Left forelimb (tissue), 1 donor: ENCODE measurements around the gene JAZF1.
"Not testable (repeated sequence)": the region's sequence is repeated elsewhere in the genome, so short reads cannot be mapped to it uniquely, and the experiment has no call there.

Experiments used
- DNase-seq: peaks from one replicate; pipeline ENCODE4 v3.0.0-alpha.2; 2018; ENCODE audit warnings: low spot score

JAZF1 gene

DNA sequence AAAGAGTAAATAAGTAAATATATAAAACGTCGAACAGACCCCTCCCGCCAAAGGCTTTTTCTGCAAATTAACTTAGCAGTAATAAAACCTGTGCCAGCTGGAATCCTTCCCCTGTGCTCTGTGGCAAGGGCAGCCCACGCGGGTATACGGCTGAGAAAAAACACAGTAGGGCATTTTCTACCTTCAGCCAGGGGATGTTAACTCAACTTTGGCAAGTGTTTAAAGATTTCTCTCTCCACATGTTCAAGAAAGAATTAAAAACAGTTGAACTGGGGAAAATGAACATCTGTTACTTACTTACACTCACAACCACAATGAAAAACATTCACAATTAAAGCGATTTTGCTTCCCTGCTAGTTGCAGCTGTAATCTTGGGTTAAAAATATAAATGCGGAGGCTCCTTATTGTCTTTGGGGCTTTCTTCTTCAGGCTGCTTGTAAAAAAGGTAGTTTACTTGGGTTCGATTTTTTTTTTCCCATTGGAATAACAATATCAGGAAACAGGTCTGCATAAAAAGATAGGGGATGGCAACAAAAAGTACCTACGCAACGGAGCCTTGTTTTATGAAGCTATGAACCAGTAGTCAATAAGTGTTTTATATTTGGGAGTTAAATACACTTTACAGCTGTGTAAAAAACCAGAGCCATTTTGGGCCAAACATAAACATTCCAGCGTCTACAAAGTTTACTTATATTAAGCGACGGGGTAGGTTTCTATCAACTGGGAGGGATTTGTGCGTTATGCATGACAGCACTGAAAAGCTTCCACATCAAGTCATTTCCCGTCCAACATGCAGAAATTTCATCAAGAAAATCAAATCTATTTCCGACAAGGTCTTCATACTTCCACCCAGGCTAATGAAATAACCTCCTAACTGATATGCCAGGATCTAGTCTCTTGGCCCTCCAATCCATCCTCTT, 308.0 kb downstream of the JAZF1 start:
- DNase-seq: no peak

DNA sequence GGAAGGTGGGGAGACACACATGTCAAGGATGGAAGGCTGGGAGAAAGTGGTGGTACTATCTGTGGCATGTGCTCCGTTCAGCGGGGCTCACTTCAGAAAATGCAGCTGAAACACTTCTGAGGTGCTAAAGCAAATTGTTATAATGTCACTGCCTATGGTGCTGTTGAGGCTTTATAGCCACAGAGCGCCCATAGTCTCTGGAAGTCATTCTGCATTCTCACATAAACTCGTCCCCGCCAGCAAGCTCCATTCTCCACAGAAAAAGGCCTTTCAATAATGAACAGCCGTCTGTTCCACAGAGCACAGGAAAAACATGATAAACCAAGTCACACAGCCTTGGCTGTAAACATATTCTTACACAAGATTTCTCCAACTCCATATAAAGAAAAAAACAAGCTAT, 308.7 kb downstream of the JAZF1 start:
- DNase-seq: no peak

DNA sequence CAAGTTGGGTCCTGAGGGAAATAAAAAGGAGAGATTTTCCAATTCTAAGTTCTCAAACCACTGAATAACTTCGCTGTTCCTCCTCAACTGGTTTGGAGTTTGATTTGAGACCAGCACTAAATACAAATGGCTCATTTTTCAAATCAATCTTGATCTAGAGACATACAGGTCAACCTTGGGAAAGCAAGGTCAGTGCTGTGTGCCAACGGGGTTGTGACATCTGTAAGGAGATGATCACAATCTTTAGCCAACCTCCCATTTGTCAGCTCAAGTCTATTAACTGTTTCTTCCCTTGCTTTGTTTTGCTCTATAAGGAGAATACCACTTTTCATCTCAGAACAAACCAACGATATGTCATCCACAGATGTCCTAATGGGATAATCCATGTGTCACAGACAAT, 309.5 kb downstream of the JAZF1 start:
- no peak for DNase-seq

DNA sequence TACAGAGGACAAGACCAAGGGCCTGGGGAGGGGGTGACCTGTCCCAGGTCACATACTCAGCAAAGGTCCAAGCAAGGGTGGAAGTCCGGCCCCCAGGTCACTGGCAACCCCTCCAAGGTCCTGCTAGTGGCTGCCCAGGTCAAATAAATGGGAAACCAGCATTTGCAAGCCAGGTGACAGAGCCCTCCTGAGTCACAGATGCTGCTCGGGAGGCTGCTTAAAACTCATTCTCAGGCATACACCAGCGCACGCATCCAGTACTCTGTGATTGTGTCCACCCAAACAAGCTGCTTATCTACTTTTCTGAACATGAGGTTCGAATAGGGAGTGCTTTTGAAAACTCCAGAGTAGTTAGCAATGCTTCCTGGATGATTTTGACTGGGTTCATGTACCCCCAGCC, 310.0 kb downstream of the JAZF1 start:
- DNase-seq: no peak

DNA sequence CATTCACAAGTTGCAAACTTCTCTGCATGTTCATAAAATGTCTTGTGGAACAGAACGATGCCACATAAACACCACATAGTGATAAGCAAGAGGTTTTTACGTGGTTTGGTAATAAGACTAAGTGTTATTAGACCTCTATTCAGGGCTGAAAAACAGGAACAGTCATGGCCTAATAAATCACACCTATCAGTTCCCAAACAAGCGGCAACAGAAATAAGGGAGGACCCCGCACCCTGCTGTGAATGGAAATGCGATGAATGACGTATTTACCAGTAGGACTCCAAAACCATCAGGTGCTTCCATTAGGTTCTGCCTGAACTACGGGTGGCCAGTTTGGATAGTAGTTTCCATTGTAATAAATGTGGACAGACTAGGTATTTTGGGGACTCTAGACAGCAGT, 311.5 kb downstream of the JAZF1 start:
- no peak for DNase-seq

DNA sequence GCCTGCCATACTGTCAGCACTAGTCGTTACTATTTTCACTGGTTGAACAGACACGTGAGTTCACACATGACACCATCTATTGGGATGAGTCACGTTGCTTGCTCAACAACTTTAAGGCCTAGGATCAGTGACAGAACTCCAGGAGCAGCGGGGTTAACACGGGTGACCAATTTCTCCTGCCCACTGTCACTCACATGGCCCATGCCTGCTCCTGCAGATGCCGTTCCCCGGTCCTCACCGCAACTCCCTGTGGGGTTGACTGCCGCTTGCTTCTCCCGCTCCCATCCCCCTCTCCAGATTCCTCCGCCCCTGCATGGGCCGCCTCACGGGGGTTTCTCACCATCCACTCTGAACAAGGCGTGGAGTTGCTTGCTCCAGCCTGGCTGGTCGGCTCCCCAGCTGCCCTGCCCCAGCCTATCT, 312.5 kb downstream of the JAZF1 start:
- DNase-seq: no peak

DNA sequence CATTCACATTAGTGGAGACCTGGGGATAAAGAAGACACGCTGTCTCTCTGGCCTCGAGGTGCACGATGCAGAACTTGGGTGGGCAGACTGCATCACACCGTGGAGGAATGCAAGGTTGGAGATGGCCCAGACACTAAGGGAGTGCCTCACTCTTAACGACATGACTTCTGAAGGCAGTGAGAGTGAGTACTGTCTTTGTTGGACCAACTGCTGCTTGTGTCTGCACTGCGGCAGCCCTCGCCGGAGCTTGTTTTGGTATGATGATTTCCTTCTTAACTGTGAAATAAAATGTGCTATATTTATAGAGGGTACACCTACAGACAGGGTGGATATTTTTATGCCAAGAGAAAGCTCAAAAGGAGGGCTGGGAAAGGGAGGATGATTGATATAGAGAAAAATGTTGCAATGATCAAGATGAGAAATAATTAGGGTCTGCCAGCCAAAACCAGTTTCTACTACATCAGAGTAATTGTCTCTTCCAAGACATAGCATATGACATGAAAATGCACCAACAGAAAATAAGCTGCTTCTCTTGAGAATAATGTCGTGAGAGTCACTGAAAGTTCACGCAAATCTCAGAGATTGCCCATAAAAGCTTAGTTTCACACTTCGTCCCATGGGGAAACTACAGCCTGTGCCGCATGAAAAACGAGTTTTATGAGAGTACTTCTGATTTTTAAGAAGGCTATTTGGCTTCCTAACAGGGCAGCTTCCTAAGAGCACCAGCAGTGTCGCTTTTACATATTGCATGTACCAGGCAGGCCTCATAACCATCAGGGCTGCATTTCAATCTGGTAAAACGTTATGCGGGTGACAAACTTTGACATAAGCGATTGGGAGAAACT, 313.5 kb downstream of the JAZF1 start:
- no peak for DNase-seq

DNA sequence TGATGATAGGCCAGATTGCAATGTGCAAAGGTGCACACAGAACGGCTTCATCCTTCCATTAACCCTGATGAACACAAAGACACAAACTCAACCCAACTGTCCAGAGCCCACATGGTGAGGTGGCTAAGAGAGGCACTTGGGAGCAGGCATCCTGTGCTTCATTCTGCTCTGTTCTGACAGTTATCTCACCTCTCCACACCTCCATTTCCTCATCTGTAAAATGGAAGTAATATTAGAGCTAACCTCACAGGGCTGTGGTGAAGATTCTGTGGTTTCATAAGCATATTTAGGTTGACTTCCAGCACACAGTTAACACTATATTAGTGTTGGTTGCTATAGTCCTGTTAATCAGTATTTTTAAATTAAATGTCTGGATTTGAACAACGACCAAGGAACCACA, 314.3 kb downstream of the JAZF1 start:
- DNase-seq: no peak

DNA sequence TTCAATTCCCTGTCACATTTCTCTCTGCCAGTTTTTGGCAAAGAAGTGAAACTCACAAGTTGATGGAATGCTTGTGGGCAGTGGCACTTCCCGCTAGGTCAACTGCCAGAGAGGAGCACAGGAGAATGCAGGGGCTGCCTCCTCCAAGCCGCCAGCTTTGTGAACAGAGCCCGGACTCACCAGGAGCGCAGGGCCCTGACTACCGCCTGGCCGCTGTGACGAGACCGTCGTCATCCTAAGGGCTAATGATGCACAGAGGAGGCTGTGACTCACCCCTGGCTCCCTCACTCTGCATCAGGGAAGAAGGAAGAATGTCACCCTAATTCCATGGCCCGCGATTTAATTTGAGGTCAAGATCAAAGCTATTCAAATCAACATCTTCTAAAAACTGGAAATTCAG, 316.7 kb downstream of the JAZF1 start:
- no peak for DNase-seq

DNA sequence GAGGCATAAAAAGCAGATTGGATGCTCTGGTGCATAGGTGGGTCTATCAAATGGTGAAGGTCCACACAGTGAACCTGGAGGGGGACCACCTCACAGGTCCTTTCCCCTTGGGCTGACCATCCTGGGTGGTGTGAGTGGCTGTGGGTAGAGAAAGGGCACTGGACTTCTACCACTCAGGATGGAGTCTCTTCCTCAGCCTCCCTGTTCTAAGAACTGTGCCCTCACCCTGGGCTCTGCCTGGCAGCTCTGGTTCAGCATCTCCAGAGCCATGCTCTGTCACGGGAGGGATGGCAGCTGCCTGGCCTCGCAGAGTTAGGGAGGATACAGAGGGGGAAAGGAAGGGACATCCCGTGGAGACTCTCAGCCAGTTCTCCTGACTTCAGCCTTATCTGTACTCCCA, 318.8 kb downstream of the JAZF1 start:
- DNase-seq: no peak

DNA sequence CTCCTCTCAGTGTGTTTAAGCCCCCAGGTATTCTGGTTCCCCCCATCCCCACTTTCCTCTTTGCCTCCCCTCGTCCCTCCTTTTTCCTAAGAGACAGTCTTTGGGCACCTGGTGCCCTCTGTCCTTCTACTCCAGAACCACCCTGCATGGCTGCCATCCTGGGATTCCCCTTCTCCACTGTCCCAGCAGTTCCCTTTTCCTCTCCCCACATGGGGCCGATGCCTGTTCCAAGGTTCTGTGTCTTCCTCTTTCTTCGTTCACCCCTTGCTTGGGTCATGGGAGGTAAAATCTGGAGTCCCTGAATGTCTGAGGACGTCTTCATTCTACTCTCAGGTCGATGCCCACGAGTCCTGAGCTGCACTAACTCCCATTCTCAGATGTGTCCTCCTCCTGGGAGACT, 319.8 kb downstream of the JAZF1 start:
- DNase-seq: no peak

DNA sequence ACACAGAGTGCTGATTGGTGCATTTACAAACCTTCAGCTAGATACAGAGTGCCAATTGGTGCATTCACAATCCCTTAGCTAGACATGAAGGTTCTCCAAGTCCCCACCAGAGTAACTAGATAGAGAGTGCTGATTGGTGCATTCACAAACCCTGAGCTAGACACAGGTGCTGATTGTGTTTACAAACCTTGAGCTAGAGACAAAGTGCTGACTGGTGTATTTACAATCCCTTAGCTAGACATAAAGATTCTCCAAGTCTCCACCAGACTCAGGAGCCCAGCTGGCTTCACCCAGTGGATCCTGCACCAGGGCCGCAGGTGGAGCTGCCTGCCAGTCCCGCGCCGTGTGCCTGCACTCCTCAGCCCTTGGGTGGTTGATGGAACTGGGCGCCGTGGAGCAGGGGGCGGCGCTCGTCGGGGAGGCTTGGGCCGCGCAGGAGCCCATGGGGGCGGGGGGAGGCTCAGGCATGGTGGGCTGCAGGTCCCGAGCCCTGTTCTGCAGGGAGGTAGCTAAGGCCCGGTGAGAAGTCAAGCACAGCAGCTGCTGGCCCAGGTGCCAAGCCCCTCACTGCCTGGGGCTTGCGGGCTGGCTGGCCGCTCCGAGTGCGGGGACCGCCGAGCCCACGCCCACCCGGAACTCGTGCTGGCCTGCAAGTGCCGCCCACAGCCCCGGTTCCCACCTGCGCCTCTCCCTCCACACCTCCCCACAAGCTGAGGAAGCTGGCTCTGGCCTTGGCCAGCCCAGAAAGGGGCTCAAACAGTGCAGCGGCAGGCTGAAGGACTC, 323.7 kb downstream of the JAZF1 start:
- not testable (repeated sequence) for DNase-seq

DNA sequence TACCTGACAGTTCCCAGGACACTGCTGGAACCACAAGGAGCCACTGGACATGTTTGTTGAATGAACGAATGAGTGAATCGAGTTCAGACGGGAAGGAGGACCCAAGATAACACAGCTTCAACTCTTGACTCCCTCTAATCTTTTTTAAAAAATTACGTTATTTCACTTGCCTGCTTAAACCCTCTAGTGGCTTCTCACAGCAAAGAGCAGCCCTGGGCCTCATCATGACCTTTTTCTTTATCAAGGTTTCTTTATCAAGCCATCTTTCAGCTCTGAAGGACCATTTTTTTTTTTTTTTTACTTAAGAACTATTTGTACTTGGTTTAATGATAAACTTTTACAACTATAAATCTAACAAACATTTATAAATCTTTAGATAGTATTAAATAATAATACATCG, 330.1 kb downstream of the JAZF1 start:
- DNase-seq: no peak

DNA sequence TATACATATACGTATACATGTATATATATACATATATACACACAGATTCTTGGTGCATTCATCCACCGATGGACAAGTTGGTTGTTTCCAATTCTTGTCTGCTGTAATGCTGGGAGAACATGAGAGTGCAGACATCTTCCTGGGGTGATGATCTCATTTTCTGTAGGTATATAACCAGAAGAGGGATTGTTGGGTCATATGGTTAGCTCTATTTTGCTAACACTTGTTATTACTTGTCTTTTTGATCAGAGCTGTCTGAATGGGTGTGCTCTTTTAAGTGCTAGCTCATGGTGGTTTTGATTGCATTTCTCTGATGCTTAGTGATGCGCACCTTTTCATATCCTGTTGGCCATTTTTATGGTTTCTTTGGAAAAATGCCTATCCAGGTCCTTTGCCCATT, 334.2 kb downstream of the JAZF1 start:
- DNase-seq: no peak

DNA sequence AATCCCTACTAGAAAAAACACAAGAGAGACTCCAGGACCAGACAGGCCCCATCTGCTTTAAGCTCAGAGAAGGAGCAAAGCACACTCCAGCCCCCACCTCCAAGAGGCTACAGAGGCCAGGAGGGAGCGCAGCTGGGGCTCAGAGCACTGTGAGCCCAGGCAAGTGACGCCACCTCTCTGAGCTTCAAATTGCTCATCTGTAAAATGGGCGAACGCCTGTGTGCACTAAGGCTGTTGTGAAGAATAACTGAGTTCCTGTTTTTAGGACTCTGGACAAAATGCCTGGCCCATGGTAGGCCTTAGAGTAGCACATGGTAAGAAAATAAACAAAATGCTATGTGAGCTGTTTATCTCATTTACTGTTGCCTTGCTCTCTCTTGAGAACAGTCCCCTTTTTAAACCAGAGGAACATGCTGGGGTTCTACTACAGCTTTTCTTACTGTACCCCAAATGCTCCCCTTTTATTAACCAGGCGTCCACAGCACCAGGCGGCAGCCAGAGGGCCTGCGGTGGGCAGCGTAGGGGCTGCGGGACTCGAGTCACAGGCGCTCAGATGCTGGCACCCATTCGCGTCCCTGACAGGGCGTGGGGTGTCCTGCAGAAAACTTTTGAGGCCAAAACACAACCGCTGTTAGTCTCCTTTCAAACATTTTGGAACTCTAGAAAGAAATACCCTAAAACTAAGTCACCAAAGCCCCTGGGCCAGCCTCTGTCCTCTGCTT, 336.9 kb downstream of the JAZF1 start:
- DNase-seq: no peak

DNA sequence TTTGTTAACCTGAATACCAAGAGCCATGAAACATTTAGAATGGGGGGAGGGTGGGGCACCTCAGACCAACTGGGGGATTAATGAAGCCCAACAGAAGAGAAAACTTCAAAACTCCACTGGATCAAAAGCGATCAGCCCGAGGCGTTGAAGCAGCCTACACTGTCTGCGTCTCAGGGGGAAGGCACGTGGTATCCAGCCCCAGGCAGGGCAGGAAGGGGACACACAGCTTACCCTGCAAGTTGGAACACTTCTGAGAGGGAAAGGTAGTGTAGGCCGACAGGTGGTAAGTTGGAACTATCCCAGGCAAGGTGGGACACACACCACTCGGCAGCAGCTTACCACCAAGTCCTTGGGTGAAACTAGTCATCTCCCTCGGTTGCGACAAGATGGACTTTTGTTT, 337.7 kb downstream of the JAZF1 start:
- DNase-seq: no peak

DNA sequence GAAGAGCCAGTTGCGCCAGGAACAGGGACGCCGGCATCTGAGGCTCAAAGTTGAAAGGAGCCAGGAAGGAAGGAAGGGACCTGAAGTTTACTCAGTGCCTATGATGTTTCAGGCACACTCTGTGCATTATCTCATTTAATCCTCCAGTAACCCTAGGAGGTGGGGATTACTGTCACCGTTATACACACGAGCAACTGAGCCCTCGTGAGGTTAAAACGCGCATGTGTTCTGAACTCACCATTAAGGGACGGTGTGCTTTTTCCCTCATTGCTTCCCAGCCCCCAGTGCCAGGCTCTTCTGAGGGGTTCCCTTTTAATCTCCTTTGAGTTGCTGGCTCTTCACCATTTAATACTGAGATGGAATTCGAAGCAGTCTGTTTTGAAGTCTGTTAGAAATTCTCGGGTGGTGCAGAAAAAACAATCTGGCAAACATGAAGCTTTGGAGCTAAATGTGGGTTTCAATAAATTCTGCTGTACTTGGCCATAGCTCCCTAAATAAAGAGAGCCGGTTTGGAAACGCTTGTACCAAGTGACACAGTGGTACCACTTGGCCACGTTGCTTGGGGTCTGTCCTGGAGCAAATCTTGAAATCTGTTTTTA, 338.4 kb downstream of the JAZF1 start:
- no peak for DNase-seq

DNA sequence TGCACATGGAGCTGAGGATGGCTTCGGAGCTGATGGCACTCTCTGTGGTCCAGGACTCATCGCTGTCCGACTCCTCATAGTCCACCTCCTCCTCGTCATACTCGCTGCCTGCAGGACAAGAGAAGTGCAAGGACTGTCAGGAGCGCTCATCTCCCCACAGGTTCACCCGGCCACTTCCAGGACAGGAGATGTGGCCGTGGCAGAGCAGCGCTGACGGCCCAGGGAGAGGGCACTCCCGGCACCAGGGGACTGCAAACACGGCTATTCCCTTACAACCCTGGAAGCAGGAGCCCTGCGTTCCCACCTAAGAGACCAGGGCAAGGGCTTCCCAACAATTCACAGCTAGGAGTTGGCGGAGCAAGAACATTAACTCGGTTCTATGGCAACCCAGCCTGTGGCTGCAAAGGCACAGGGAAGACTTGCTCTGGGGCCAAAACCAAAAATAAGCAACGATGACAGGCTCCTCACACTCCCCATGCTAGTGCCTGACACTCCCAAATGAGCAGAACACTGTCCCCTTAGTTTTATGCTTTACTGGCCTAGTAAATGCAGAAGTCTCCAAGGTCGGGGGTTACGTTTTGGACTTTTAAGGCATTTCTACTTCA, 339.7 kb downstream of the JAZF1 start:
- DNase-seq: no peak

DNA sequence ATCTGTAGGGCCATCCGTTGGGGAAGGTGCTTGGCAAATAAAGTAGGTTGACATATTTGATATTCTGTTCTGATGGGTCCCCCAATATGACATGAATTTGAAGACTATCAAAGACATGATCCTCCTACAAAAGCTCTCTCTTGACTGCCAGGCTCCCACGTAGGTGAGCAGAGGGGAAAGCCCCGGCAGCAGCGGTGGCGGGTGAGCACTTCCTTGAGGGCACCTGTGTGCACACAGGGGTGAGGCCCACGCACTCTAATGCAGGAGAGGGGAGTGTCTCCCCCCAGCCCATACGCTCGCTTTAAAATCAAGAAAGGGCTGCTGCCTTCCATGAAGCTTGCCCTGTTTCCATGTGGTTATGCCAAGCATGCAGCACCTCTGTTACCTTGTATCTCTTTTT, 340.3 kb downstream of the JAZF1 start:
- no peak for DNase-seq

DNA sequence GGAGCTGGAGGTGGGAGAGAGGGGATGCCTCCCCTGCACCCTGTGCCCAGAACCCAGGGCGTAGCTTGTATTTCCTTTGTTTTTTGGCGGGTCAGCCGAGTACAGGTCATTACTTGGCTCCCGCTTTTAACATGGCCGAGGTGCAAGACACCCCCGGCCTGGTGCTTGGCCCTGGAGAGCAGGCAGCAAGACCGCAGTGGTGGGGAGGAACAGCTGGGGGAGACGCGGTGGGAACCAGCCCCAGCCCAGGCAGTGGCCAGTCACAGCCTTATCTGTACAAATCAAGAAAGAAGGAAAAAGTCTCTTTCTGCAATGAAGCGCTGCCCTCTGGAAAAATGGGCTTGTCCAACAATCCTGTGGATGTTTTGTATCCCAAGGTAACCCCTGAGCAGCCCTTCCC, 341.5 kb downstream of the JAZF1 start:
- DNase-seq: no peak

DNA sequence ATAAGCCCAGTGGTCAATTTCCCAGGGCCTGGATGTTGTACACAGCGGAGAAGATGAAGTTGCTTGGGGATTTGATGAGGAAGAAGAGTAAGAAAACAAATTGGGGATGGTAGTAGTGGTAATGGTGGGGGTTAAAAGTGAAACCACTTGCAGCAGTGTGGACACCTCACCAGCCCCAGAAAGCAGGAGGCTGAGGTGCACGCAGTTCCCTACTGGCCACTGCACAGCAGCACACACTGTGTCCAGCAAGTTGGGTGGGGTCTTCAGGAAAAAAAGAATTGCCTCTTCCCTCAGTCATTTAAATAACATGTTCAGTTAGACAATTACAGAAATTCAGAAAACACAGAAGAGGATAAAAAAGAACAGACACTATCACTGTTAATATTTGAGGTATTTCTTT, 344.1 kb downstream of the JAZF1 start:
- DNase-seq: no peak
